ENCODE data around the gene KRT12. TPM values are rescaled to one million over a fixed set of nuclear protein-coding genes. Genes with fewer than 3 reads are reported as not detected.

KRT12 gene
- total and polyA plus RNA-seq, 2 experiments from 2014 or later: not detected

DNA sequence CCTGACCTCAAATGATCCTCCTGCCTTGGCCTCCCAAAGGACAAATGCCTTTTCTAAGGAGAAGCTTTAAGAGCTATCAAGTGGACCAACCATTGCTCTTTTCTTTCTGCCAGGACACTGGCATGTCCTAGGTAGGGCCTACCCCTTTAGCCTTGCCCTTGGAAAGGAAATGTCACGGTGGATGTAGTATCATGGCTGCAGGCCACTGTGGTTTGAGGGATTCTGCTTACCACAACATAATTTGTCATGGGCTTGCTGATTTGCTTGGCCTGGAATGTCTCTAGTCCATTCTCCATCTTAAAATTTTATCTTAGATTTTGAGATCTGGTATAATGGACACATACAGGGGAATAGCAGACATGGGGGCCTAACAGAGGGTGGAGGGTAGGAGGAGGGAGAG, 12.0 kb upstream of the KRT12 start:
- no peaks in the 10 kb centered on the region for H3K4me1 ChIP-seq (ENCODE audit: insufficient read depth)
- no peak for DNase-seq (ENCODE audit: low spot score)
- H3K36me3 ChIP-seq (replicated peaks; ENCODE audit: insufficient read depth, low read depth): no peaks in the 10 kb centered on the region
- H3K27ac ChIP-seq: no peak overlapping the region
- no peaks in the 10 kb centered on the region for H3K9me3 ChIP-seq (ENCODE audit: low read depth)
- H3K4me3 ChIP-seq: no peak overlapping the region
- H3K9me2 ChIP-seq (replicated peaks; ENCODE audit: insufficient read depth): no peaks in the 10 kb centered on the region
- no peaks in the 10 kb centered on the region for H3K79me2 ChIP-seq
- H3K4me2 ChIP-seq: no peak overlapping the region
- no peaks in the 10 kb centered on the region for H3K27me3 ChIP-seq
- no peak for TF ChIP-seq EZH2 (IDR thresholded peaks at IDR 0.05; ENCODE audit: borderline replicate concordance)
- TF ChIP-seq, protein P1, sequence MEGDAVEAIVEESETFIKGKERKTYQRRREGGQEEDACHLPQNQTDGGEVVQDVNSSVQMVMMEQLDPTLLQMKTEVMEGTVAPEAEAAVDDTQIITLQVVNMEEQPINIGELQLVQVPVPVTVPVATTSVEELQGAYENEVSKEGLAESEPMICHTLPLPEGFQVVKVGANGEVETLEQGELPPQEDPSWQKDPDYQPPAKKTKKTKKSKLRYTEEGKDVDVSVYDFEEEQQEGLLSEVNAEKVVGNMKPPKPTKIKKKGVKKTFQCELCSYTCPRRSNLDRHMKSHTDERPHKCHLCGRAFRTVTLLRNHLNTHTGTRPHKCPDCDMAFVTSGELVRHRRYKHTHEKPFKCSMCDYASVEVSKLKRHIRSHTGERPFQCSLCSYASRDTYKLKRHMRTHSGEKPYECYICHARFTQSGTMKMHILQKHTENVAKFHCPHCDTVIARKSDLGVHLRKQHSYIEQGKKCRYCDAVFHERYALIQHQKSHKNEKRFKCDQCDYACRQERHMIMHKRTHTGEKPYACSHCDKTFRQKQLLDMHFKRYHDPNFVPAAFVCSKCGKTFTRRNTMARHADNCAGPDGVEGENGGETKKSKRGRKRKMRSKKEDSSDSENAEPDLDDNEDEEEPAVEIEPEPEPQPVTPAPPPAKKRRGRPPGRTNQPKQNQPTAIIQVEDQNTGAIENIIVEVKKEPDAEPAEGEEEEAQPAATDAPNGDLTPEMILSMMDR (IDR thresholded peaks at IDR 0.05; ENCODE audit: poor library complexity): no peak
- no peaks in the 10 kb centered on the region for H4K20me1 ChIP-seq (ENCODE audit: insufficient read depth, poor library complexity, severe bottlenecking)
- 90% methylated on average over 1 of the region's 1 CpG for WGBS (ENCODE audit: low lambda C conversion rate, missing lambda C conversion rate)
- no peak overlapping the region for H2AFZ ChIP-seq

DNA sequence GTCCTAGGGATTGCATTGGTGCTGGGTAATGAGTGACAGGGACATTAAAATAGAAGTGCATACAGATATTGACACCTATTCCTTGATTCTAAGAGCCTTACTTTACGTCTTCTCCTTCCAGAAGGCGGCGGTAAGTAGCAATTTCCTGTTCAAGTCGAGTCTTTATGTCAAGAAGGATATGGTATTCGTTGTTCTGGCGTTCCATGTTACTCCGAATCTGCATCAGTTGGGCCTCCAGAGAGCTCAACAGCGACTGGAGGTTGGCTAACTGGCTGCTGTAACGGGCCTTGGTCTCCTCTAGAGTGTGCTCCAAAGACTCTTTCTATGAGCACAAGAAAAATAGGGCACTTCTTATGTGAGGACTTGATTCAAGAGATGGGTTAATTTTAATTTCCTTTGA, 11.0 kb upstream of the KRT12 start:
- no peak overlapping the region for H2AFZ ChIP-seq
- no peaks in the 10 kb centered on the region for H3K9me3 ChIP-seq (ENCODE audit: low read depth)
- H3K27ac ChIP-seq: no peak overlapping the region
- no peaks in the 10 kb centered on the region for H4K20me1 ChIP-seq (ENCODE audit: insufficient read depth, poor library complexity, severe bottlenecking)
- H3K4me3 ChIP-seq: no peak overlapping the region
- no peak overlapping the region for H3K4me2 ChIP-seq
- WGBS (ENCODE audit: low lambda C conversion rate, missing lambda C conversion rate): 92% methylated on average over 9 of the region's 9 CpGs
- no peaks in the 10 kb centered on the region for H3K27me3 ChIP-seq
- H3K36me3 ChIP-seq (replicated peaks; ENCODE audit: insufficient read depth, low read depth): no peaks in the 10 kb centered on the region
- no peaks in the 10 kb centered on the region for H3K4me1 ChIP-seq (ENCODE audit: insufficient read depth)
- DNase-seq (ENCODE audit: low spot score): no peak
- TF ChIP-seq EZH2 (IDR thresholded peaks at IDR 0.05; ENCODE audit: borderline replicate concordance) (no peak), EZH2phosphoT487 (IDR thresholded peaks at IDR 0.05; ENCODE audit: low read depth, severe bottlenecking, unreplicated experiment) (no peak)
- H3K79me2 ChIP-seq: no peaks in the 10 kb centered on the region
- H3K9me2 ChIP-seq (replicated peaks; ENCODE audit: insufficient read depth): no peaks in the 10 kb centered on the region

DNA sequence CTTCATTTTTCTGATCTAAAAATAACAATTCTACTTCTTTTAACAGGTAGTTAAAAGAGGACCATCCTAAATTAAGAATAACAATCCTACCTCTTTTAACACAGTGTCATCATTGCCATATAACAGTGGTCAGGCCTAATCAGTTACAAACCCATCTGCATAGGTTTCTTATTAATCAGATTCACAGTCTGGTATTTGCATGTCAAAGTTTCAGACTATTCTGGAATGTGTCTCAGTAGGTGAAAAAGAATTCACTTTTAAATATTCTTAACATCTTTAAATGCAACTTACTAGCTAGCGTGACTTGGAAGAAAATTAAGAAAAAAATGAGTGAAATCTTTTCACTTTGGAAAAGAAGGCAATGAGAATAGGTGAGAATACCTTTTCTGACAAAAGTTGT, 6.8 kb upstream of the KRT12 start:
- TF ChIP-seq EZH2phosphoT487 (IDR thresholded peaks at IDR 0.05; ENCODE audit: low read depth, severe bottlenecking, unreplicated experiment): no peak
- TF ChIP-seq, protein P1 (IDR thresholded peaks at IDR 0.05; ENCODE audit: poor library complexity): no peak
- no peak overlapping the region for H3K27ac ChIP-seq
- no peak overlapping the region for H3K4me3 ChIP-seq
- no peaks in the 10 kb centered on the region for H4K20me1 ChIP-seq (ENCODE audit: insufficient read depth, poor library complexity, severe bottlenecking)
- H2AFZ ChIP-seq: no peak overlapping the region
- no peaks in the 10 kb centered on the region for H3K9me3 ChIP-seq (ENCODE audit: low read depth)
- H3K4me2 ChIP-seq: no peak overlapping the region
- no peaks in the 10 kb centered on the region for H3K36me3 ChIP-seq (replicated peaks; ENCODE audit: insufficient read depth, low read depth)
- H3K4me1 ChIP-seq (ENCODE audit: insufficient read depth): no peaks in the 10 kb centered on the region
- no peaks in the 10 kb centered on the region for H3K9me2 ChIP-seq (replicated peaks; ENCODE audit: insufficient read depth)
- no peaks in the 10 kb centered on the region for H3K27me3 ChIP-seq
- WGBS (ENCODE audit: low lambda C conversion rate, missing lambda C conversion rate): 97% methylated on average over 1 of the region's 1 CpG
- DNase-seq (ENCODE audit: low spot score): no peak
- no peaks in the 10 kb centered on the region for H3K79me2 ChIP-seq

DNA sequence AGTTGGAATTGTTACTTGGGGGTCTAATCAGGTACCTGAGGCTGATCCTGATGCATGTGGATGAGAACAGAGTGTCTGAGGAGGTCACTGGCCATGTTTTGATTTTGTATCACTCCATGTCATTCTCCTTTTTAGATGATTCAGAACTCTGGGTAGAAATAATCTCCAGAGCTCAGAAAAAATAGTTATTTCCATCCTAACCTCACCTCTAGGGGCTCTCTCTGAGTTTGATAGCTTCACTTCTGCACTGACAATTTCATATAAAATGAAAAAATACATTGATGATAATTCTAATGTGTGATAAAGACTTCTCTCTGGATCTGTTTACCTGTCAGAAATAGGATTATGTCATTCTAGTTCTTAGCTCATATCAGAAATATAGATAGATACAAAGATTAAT, 6.2 kb upstream of the KRT12 start:
- Histone ChIP-seq H3K4me2 (no peak overlapping the region), H3K36me3 (replicated peaks; ENCODE audit: insufficient read depth, low read depth) (no peaks in the 10 kb centered on the region), H2AFZ (no peak overlapping the region), H3K9me3 (ENCODE audit: low read depth) (no peaks in the 10 kb centered on the region), H3K27me3 (no peaks in the 10 kb centered on the region), H3K79me2 (no peaks in the 10 kb centered on the region), H4K20me1 (ENCODE audit: insufficient read depth, poor library complexity, severe bottlenecking) (no peaks in the 10 kb centered on the region), H3K9me2 (replicated peaks; ENCODE audit: insufficient read depth) (no peaks in the 10 kb centered on the region), H3K27ac (no peak overlapping the region), H3K4me1 (ENCODE audit: insufficient read depth) (no peaks in the 10 kb centered on the region), H3K4me3 (no peak overlapping the region)
- no peak for DNase-seq (ENCODE audit: low spot score)
- TF ChIP-seq EZH2phosphoT487 (IDR thresholded peaks at IDR 0.05; ENCODE audit: low read depth, severe bottlenecking, unreplicated experiment): no peak
- no peak for TF ChIP-seq EZH2 (IDR thresholded peaks at IDR 0.05; ENCODE audit: borderline replicate concordance)
- TF ChIP-seq, protein P1 (IDR thresholded peaks at IDR 0.05; ENCODE audit: poor library complexity): no peak
